GM18499 (cell line): ENCODE results near the gene LRRC8B.
A peak's percentile ranks its signal among the peaks of the same experiment; 100 is the strongest.
"Not testable (repeated sequence)": the region's sequence is repeated elsewhere in the genome, so short reads cannot be mapped to it uniquely, and the experiment has no call there.

Source experiments
- ATAC-seq: cut with Tn5 transposase; IDR thresholded peaks from one replicate; pipeline ENCODE4 v1.9.1; 2021; ENCODE audit warnings: moderate number of reproducible peaks; ENCODE audit not compliant: insufficient read depth, unreplicated experiment

Gene LRRC8B

GRCh38 chr1:89629600-89629999, 105.0 kb downstream of the LRRC8B start:
- ATAC-seq, result not testable (repeated sequence)

GRCh38 chr1:89630048-89630447, 105.4 kb downstream of the LRRC8B start:
- ATAC-seq, result no peak

- no peak for ATAC-seq
Measured at GRCh38 chr1:89631816-89632656, 107.4 kb downstream of the LRRC8B start.

GRCh38 chr1:89632657-89633247, 108.1 kb downstream of the LRRC8B start, which contains the start of gene LRRC8C:
Gene LRRC8C, plus strand, starts transcription at chr1:89633120. Its CDS starts 53,354 bp downstream, at chr1:89686474.
- ATAC-seq, result peak; percentile 59

GRCh38 chr1:89633248-89633799, 108.7 kb downstream of the LRRC8B start:
- peak; percentile 28 for ATAC-seq

- ATAC-seq, result no peak
Measured at GRCh38 chr1:89633800-89634625, 109.4 kb downstream of the LRRC8B start.

- no peak for ATAC-seq
Measured at GRCh38 chr1:89635825-89636815, 111.5 kb downstream of the LRRC8B start.

GRCh38 chr1:89637496-89637895, 112.9 kb downstream of the LRRC8B start:
- no peak for ATAC-seq

GRCh38 chr1:89640440-89640839, 115.8 kb downstream of the LRRC8B start:
- ATAC-seq, result no peak

GRCh38 chr1:89641781-89642180, 117.2 kb downstream of the LRRC8B start:
- ATAC-seq, result no peak

- no peak for ATAC-seq
Measured at GRCh38 chr1:89643577-89643976, 118.9 kb downstream of the LRRC8B start.

- ATAC-seq, result no peak
Measured at GRCh38 chr1:89644119-89644814, 119.6 kb downstream of the LRRC8B start.

GRCh38 chr1:89646259-89646658, 121.6 kb downstream of the LRRC8B start:
- ATAC-seq, result no peak
